ENCODE data around the gene PRPF8. TPM values are rescaled to one million over a fixed set of nuclear protein-coding genes. Genes with fewer than 3 reads are reported as not detected.

PRPF8 gene
- total and polyA plus RNA-seq, 2 experiments from 2014 or later = 178 to 246 TPM

DNA sequence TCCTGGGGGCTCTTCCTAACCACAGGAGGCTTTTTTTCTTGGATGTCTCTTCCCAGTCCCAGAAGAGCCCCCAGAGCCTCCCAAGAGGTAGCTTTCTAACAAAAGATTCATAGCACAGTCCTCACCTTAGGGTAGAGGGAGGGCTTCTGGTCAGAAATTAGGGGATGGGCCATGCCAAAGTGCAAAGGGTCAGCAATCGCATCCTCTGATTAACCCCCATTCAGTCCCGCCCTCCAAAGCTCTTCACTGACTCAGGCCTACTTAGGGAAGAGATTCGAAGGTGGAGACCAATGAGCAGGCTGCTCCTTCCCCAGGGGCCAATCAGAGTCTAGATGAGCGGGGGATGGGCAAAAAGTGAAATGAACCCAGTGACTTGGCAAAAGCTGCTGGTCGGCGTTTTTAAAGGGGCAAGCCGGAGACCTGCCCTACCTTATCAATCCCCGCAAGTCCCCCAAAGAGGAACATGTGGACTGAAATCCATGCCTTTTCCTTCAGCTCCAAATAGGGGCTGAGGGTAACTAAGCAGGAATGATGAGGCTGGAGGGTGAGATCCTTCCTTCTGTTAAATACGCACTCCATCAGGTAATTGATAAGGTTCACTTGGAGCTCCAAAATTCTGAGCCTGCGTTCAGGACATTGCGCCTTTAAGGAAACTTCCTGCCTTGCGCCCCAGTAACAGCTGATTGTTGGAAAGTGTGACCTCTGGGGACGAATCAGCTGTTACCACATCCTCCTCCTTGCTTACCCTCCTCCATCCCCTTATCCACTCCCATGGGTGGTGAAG lies 32.4 kb upstream of the PRPF8 start:
- H3K4me2 ChIP-seq = peak overlapping the region; percentile 75
- H3K4me1 ChIP-seq (ENCODE audit: insufficient read depth) = peaks cover 19% of the 10 kb centered on the region
- no peaks in the 10 kb centered on the region for H3K27me3 ChIP-seq (ENCODE audit: insufficient read depth)
- ATAC-seq (peak; percentile 67), DNase-seq (ENCODE audit: low spot score) (peak; percentile 99)
- H3K79me2 ChIP-seq (replicated peaks; ENCODE audit: insufficient read depth) = no peaks in the 10 kb centered on the region
- H3K4me3 ChIP-seq = peak overlapping the region; percentile 58
- Mint-ChIP-seq H3K4me1 (peaks cover 20% of the 10 kb centered on the region), H3K27me3 (ENCODE audit: insufficient read depth, low read depth, poor library complexity) (peaks cover 39% of the 10 kb centered on the region), H3K36me3 (ENCODE audit: low read depth) (peaks cover 11% of the 10 kb centered on the region; the same call in 2 of the 3 replicates), H3K9me3 (no peaks in the 10 kb centered on the region), H3K27ac (peak overlapping the region; percentile 100), H3K4me3 (peak overlapping the region; percentile 94)
- peaks cover 3% of the 10 kb centered on the region for H3F3A ChIP-seq (replicated peaks; ENCODE audit: low read depth)
- H2AFZ ChIP-seq = no peak overlapping the region
- H4K20me1 ChIP-seq (replicated peaks; ENCODE audit: insufficient read depth) = no peaks in the 10 kb centered on the region
- no peaks in the 10 kb centered on the region for H3K36me3 ChIP-seq (ENCODE audit: insufficient read depth)
- no peaks in the 10 kb centered on the region for H3K9me2 ChIP-seq (ENCODE audit: insufficient read depth)
- TF ChIP-seq ZNF331 (CRISPR knock-in tag; IDR thresholded peaks at IDR 0.05; ENCODE audit: low read depth) (no peak), POLR2AphosphoS5 (IDR thresholded peaks at IDR 0.05; ENCODE audit: low read depth) (peak; percentile 47), CREB1 (CRISPR knock-in tag; IDR thresholded peaks at IDR 0.05; ENCODE audit: low read depth) (peak; percentile 50), STAT1 (IDR thresholded peaks at IDR 0.05; ENCODE audit: unreplicated experiment) (no peak)
- TF ChIP-seq, protein P1, sequence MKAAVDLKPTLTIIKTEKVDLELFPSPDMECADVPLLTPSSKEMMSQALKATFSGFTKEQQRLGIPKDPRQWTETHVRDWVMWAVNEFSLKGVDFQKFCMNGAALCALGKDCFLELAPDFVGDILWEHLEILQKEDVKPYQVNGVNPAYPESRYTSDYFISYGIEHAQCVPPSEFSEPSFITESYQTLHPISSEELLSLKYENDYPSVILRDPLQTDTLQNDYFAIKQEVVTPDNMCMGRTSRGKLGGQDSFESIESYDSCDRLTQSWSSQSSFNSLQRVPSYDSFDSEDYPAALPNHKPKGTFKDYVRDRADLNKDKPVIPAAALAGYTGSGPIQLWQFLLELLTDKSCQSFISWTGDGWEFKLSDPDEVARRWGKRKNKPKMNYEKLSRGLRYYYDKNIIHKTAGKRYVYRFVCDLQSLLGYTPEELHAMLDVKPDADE (IDR thresholded peaks at IDR 0.05) = peak; percentile 56; the same call in 1 of the 2 replicates
- H3K27ac ChIP-seq (ENCODE audit: low read depth) = peak overlapping the region; percentile 97

DNA sequence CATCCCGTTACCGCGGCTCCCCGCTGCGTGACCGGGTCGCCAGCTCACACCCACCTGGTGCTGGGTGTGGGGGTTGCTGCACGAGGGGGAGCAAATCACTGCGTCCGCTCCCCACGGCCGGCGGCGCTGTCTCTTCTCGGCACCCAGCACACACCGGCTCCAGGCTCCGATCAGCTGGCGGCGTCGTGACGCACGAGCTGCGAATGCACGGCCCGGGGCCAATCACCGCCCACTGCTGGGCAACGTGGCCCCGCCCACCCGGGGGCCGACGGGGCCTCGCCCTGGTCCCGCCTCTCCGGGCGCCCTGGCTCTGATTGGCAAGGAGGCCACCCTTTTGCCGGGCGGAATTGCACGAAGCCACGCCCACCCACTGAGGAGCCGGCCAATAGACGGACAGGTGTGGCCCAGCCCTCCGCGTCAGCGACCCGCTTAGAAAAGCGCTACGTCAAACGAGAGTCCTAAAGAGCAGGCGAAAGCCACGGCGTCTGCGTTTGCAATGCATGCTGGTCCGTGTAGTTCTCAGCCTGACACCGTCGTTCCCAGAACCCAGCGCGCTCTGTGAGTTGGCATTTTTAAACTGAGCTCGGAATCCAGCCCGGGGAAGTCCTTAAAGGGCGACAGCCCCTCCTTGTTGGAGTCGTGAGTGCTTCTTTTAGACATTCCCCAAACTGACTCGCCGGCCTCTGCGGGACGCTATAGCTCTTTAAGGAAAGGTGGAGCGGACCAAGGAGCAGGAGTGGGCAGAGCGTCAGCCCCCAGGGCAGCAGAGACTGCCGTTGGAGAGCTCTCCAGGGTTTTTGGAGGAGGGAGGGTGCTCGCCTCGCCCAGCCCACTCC lies 31.6 kb upstream of the PRPF8 start:
- peak overlapping the region; percentile 97 for H3K27ac ChIP-seq (ENCODE audit: low read depth)
- no peak overlapping the region for H2AFZ ChIP-seq
- TF ChIP-seq, protein P1 (IDR thresholded peaks at IDR 0.05) = peak; percentile 87
- TF ChIP-seq CREB1 (CRISPR knock-in tag; IDR thresholded peaks at IDR 0.05; ENCODE audit: low read depth) (peak; percentile 93), POLR2AphosphoS5 (IDR thresholded peaks at IDR 0.05; ENCODE audit: low read depth) (peak; percentile 54), STAT1 (IDR thresholded peaks at IDR 0.05; ENCODE audit: unreplicated experiment) (no peak)
- peak overlapping the region; percentile 99 for H3K4me2 ChIP-seq
- Mint-ChIP-seq H3K4me1 (peaks cover 28% of the 10 kb centered on the region), H3K27me3 (ENCODE audit: insufficient read depth, low read depth, poor library complexity) (peaks cover 39% of the 10 kb centered on the region), H3K36me3 (ENCODE audit: low read depth) (peaks cover 14% of the 10 kb centered on the region; the same call in 2 of the 3 replicates), H3K4me3 (peak overlapping the region; percentile 94), H3K27ac (peak overlapping the region; percentile 100), H3K9me3 (no peaks in the 10 kb centered on the region)
- H3K27me3 ChIP-seq (ENCODE audit: insufficient read depth) = no peaks in the 10 kb centered on the region
- peaks cover 19% of the 10 kb centered on the region for H3K4me1 ChIP-seq (ENCODE audit: insufficient read depth)
- no peaks in the 10 kb centered on the region for H3K79me2 ChIP-seq (replicated peaks; ENCODE audit: insufficient read depth)
- H3K4me3 ChIP-seq = peak overlapping the region; percentile 83
- no peaks in the 10 kb centered on the region for H3K9me2 ChIP-seq (ENCODE audit: insufficient read depth)
- peaks cover 3% of the 10 kb centered on the region for H3F3A ChIP-seq (replicated peaks; ENCODE audit: low read depth)
- DNase-seq (ENCODE audit: low spot score) (peak; percentile 100), ATAC-seq (peak; percentile 69)
- H3K36me3 ChIP-seq (ENCODE audit: insufficient read depth) = no peaks in the 10 kb centered on the region
- H4K20me1 ChIP-seq (replicated peaks; ENCODE audit: insufficient read depth) = no peaks in the 10 kb centered on the region
